ENCODE measurements around the gene ANKRD13C. TPM values are rescaled to one million over a fixed set of nuclear protein-coding genes. Genes with fewer than 3 reads are reported as not detected.

ANKRD13C gene
- total RNA-seq, 1 donor from 2014 or later, result 21.8 TPM

GRCh38 chr1:70265946-70266345, 88.6 kb downstream of the ANKRD13C start:
- Mint-ChIP-seq H3K9me3 (ENCODE audit: unreplicated experiment) (no peaks in the 10 kb centered on the region), H3K27ac (ENCODE audit: unreplicated experiment) (no peak overlapping the region), H3K4me1 (ENCODE audit: low read depth, unreplicated experiment) (no peaks in the 10 kb centered on the region), H3K36me3 (ENCODE audit: unreplicated experiment) (no peaks in the 10 kb centered on the region), H3K4me3 (ENCODE audit: unreplicated experiment) (no peak overlapping the region), H3K27me3 (ENCODE audit: unreplicated experiment) (no peaks in the 10 kb centered on the region)
- TF ChIP-seq CTCF (IDR thresholded peaks at IDR 0.05; ENCODE audit: partially characterized antibody, unreplicated experiment), result no peak
- no peak for DNase-seq

- H3K27ac Mint-ChIP-seq (ENCODE audit: unreplicated experiment), result no peak overlapping the region
- no peaks in the 10 kb centered on the region for H3K27me3 Mint-ChIP-seq (ENCODE audit: unreplicated experiment)
- H3K4me3 Mint-ChIP-seq (ENCODE audit: unreplicated experiment), result no peak overlapping the region
- no peaks in the 10 kb centered on the region for H3K36me3 Mint-ChIP-seq (ENCODE audit: unreplicated experiment)
- no peaks in the 10 kb centered on the region for H3K4me1 Mint-ChIP-seq (ENCODE audit: low read depth, unreplicated experiment)
- H3K9me3 Mint-ChIP-seq (ENCODE audit: unreplicated experiment), result no peaks in the 10 kb centered on the region
- no peak for DNase-seq
- TF ChIP-seq CTCF (IDR thresholded peaks at IDR 0.05; ENCODE audit: partially characterized antibody, unreplicated experiment), result no peak
These were observed 89.7 kb downstream of the ANKRD13C start for GRCh38 chr1:70264839-70265238.

GRCh38 chr1:70256664-70257063, 97.9 kb downstream of the ANKRD13C start:
- no peaks in the 10 kb centered on the region for H3K9me3 Mint-ChIP-seq (ENCODE audit: unreplicated experiment)
- no peak overlapping the region for H3K27ac Mint-ChIP-seq (ENCODE audit: unreplicated experiment)
- DNase-seq, result no peak
- TF ChIP-seq CTCF (IDR thresholded peaks at IDR 0.05; ENCODE audit: partially characterized antibody, unreplicated experiment), result no peak
- H3K36me3 Mint-ChIP-seq (ENCODE audit: unreplicated experiment), result no peaks in the 10 kb centered on the region
- no peak overlapping the region for H3K4me3 Mint-ChIP-seq (ENCODE audit: unreplicated experiment)
- H3K27me3 Mint-ChIP-seq (ENCODE audit: unreplicated experiment), result no peaks in the 10 kb centered on the region
- no peaks in the 10 kb centered on the region for H3K4me1 Mint-ChIP-seq (ENCODE audit: low read depth, unreplicated experiment)

GRCh38 chr1:70248729-70249128, 105.8 kb downstream of the ANKRD13C start:
- Mint-ChIP-seq H3K27me3 (ENCODE audit: unreplicated experiment) (no peaks in the 10 kb centered on the region), H3K4me1 (ENCODE audit: low read depth, unreplicated experiment) (no peaks in the 10 kb centered on the region), H3K27ac (ENCODE audit: unreplicated experiment) (no peak overlapping the region), H3K9me3 (ENCODE audit: unreplicated experiment) (no peaks in the 10 kb centered on the region), H3K4me3 (ENCODE audit: unreplicated experiment) (no peak overlapping the region), H3K36me3 (ENCODE audit: unreplicated experiment) (no peaks in the 10 kb centered on the region)
- no peak for TF ChIP-seq CTCF (IDR thresholded peaks at IDR 0.05; ENCODE audit: partially characterized antibody, unreplicated experiment)
- DNase-seq, result no peak

- no peak for DNase-seq
- H3K27me3 Mint-ChIP-seq (ENCODE audit: unreplicated experiment), result no peaks in the 10 kb centered on the region
- H3K27ac Mint-ChIP-seq (ENCODE audit: unreplicated experiment), result no peak overlapping the region
- no peaks in the 10 kb centered on the region for H3K4me1 Mint-ChIP-seq (ENCODE audit: low read depth, unreplicated experiment)
- no peaks in the 10 kb centered on the region for H3K36me3 Mint-ChIP-seq (ENCODE audit: unreplicated experiment)
- no peaks in the 10 kb centered on the region for H3K9me3 Mint-ChIP-seq (ENCODE audit: unreplicated experiment)
- no peak for TF ChIP-seq CTCF (IDR thresholded peaks at IDR 0.05; ENCODE audit: partially characterized antibody, unreplicated experiment)
- no peak overlapping the region for H3K4me3 Mint-ChIP-seq (ENCODE audit: unreplicated experiment)
These were observed 106.8 kb downstream of the ANKRD13C start for GRCh38 chr1:70247768-70248167.
